Measurements from ENCODE around the gene EXOG.

DNA sequence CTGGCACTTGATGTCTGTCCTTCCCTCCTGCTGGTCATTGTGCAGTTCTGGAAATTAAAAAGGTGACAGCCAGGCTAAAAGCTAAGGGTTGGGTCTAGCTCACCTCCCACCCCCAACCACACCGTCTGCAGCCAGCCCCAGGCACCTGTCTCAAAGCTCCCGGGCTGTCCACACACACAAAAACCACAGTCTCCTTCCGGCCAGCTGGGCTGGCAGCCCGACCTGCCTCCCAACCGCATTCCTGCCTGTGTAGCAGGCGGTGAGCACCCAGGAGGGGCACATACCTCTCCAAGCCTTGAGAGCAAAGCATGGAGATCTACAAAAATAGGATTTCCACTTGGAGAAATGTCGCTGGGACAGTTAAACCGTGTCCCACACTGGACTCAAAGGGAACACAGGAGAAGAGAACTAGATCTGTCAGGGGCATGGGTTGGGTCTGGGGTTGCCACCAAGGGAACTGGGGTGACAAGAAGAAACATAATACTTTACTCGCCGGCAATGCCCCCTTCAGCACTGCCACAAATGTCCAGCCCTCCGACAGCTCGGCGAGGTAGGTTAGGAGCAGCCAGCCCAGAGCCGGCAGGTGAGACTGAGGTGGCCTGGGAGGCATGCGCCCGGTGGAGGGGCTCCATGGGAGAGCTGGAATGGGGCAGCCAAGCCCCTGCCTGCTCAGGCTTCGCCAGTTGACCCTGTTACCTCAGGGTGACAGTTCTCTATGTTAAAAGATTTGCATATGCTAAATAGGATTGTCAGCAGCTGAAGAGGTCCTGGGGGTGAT, 52.2 kb downstream of the EXOG start:
- TF ChIP-seq, protein P1, sequence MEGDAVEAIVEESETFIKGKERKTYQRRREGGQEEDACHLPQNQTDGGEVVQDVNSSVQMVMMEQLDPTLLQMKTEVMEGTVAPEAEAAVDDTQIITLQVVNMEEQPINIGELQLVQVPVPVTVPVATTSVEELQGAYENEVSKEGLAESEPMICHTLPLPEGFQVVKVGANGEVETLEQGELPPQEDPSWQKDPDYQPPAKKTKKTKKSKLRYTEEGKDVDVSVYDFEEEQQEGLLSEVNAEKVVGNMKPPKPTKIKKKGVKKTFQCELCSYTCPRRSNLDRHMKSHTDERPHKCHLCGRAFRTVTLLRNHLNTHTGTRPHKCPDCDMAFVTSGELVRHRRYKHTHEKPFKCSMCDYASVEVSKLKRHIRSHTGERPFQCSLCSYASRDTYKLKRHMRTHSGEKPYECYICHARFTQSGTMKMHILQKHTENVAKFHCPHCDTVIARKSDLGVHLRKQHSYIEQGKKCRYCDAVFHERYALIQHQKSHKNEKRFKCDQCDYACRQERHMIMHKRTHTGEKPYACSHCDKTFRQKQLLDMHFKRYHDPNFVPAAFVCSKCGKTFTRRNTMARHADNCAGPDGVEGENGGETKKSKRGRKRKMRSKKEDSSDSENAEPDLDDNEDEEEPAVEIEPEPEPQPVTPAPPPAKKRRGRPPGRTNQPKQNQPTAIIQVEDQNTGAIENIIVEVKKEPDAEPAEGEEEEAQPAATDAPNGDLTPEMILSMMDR (IDR thresholded peaks at IDR 0.05 in 2 of 3, conservative IDR thresholded peaks at IDR 0.05 in 1 of 3; ENCODE audit: borderline replicate concordance in 1 of 3, insufficient read depth in 1 of 3, low read depth in 2 of 3, low read length in 2 of 3): no peak
- TF ChIP-seq SP1 (IDR thresholded peaks at IDR 0.05; ENCODE audit: low read depth) (no peak), POLR2AphosphoS5 (IDR thresholded peaks at IDR 0.05; ENCODE audit: low read depth, low read length) (no peak), RAD21 (IDR thresholded peaks at IDR 0.05; ENCODE audit: low read depth) (no peak), SRF (IDR thresholded peaks at IDR 0.05; ENCODE audit: low read depth) (no peak), POLR2A (IDR thresholded peaks at IDR 0.05; ENCODE audit: borderline replicate concordance, extremely low read depth, insufficient read depth, insufficient read length) (no peak), CBX3 (IDR thresholded peaks at IDR 0.05; ENCODE audit: low read depth) (no peak), ZBTB33 (IDR thresholded peaks at IDR 0.05; ENCODE audit: extremely low read depth, insufficient replicate concordance, low read length) (no peak)
